Measurements from ENCODE around the gene ADH1A.
"Not testable (repeated sequence)": the region's sequence is repeated elsewhere in the genome, so short reads cannot be mapped to it uniquely, and the experiment has no call there.

ADH1A gene

DNA sequence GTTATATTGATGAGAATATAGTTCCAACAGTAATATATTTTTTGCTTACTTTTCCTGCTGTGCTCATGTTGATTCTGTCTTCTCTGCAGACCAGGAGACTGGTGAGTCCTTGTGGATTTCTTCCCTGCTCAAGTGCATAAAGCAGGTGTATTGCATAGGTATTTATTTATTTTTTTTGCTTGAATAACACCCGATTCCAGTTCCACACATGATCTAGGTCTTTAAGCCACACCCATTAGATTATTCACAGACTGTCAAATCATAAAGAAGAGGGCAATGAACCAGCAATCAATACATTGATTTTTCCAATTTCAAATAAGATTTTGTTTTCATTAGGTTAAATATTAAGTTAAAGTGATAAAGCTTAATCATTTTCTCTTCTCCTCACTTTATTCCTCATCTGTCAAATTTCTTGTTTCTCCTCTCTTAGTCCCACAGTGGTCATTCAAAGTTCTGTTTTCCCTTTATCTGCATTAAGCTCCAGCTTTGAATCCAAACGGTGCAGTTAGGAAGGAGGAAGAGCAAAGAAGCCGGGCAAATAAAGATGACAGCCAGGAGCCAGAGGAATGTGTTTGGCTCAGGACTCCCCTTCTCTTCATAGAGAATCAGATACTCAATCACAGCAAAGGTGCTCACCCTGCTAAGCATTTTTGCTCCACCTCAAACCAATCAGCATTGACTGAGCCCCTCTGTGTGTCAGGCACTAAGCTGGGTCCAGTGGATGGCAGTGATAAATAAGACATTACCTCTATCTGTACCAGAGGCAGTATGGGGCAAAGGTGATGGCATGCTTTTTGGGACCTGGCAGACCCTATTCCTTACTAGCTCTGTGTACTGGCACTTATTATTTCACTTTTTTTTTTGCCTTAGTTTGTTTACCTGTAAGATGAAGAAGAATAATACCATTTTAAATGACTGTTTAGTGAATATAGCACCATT lies at the start of gene ADH1A:
Gene ADH1A, minus strand, starts transcription at position 138 of the 939 bp plus-strand sequence. Its CDS starts 71 bp downstream, at position 67.
- H3K27me3 ChIP-seq (ENCODE audit: insufficient read depth, low read length): no peaks in the 10 kb centered on the region
- no peaks in the 10 kb centered on the region for H3K4me1 ChIP-seq (ENCODE audit: insufficient read depth, low read length)
- no peak within 1 kb of the TSS for H3K4me3 ChIP-seq (ENCODE audit: low read length)
- no peaks in the 10 kb centered on the region for H3K36me3 ChIP-seq (ENCODE audit: insufficient read depth, low read depth, low read length)
- no peak within 1 kb of the TSS for H3K9ac ChIP-seq (ENCODE audit: low read depth, low read length)
- no peak within 1 kb of the TSS for H3K27ac ChIP-seq (ENCODE audit: low read length)
- no peaks in the 10 kb centered on the region; the same call in none of the 2 replicates for H3K9me3 ChIP-seq (ENCODE audit: insufficient read depth, low read depth, low read length)

- Histone ChIP-seq H3K4me3 (ENCODE audit: low read length) (no peak overlapping the region), H3K4me1 (ENCODE audit: insufficient read depth, low read length) (no peaks in the 10 kb centered on the region), H3K36me3 (ENCODE audit: insufficient read depth, low read depth, low read length) (no peaks in the 10 kb centered on the region), H3K27ac (ENCODE audit: low read length) (no peak overlapping the region), H3K9me3 (ENCODE audit: insufficient read depth, low read depth, low read length) (no peaks in the 10 kb centered on the region), H3K27me3 (ENCODE audit: insufficient read depth, low read length) (no peaks in the 10 kb centered on the region), H3K9ac (ENCODE audit: low read depth, low read length) (no peak overlapping the region)
These were observed 48.4 kb upstream of the ADH1A start for GRCh38 chr4:99339172-99339571.

- no peaks in the 10 kb centered on the region for H3K9me3 ChIP-seq (ENCODE audit: insufficient read depth, low read depth, low read length)
- H3K4me3 ChIP-seq (ENCODE audit: low read length): no peak overlapping the region
- no peaks in the 10 kb centered on the region for H3K4me1 ChIP-seq (ENCODE audit: insufficient read depth, low read length)
- H3K9ac ChIP-seq (ENCODE audit: low read depth, low read length): no peak overlapping the region
- no peaks in the 10 kb centered on the region for H3K27me3 ChIP-seq (ENCODE audit: insufficient read depth, low read length)
- H3K27ac ChIP-seq (ENCODE audit: low read length): no peak overlapping the region
- H3K36me3 ChIP-seq (ENCODE audit: insufficient read depth, low read depth, low read length): no peaks in the 10 kb centered on the region
These were observed 45.8 kb upstream of the ADH1A start for GRCh38 chr4:99336553-99336952.

DNA sequence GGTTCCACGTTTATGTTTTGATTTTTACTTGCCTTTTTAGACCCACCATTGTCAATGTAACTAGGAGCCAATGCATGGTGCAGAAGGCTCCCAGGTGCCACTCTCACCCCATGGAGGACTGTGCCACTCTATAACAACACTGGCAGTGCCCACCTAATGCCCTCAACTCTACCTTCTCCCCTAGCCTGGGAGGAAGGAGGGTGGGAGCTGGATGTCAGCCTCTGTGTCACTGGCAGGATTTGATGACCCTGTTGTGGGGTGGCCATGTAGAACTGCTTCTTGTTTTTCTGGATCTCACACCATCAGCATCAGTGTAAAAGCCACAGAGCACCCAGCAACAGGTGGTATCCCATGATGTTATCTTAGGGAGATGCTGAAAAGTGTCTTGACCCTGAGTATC lies 44.1 kb upstream of the ADH1A start:
- H3K4me3 ChIP-seq (ENCODE audit: low read length): no peak overlapping the region
- no peaks in the 10 kb centered on the region for H3K9me3 ChIP-seq (ENCODE audit: insufficient read depth, low read depth, low read length)
- H3K4me1 ChIP-seq (ENCODE audit: insufficient read depth, low read length): no peaks in the 10 kb centered on the region
- no peak overlapping the region for H3K27ac ChIP-seq (ENCODE audit: low read length)
- H3K27me3 ChIP-seq (ENCODE audit: insufficient read depth, low read length): no peaks in the 10 kb centered on the region
- no peaks in the 10 kb centered on the region for H3K36me3 ChIP-seq (ENCODE audit: insufficient read depth, low read depth, low read length)
- H3K9ac ChIP-seq (ENCODE audit: low read depth, low read length): no peak overlapping the region

GRCh38 chr4:99330648-99331047 lies 39.9 kb upstream of the ADH1A start:
- Histone ChIP-seq H3K9ac (ENCODE audit: low read depth, low read length) (no peak overlapping the region), H3K27ac (ENCODE audit: low read length) (no peak overlapping the region), H3K36me3 (ENCODE audit: insufficient read depth, low read depth, low read length) (no peaks in the 10 kb centered on the region), H3K4me3 (ENCODE audit: low read length) (no peak overlapping the region), H3K27me3 (ENCODE audit: insufficient read depth, low read length) (no peaks in the 10 kb centered on the region), H3K4me1 (ENCODE audit: insufficient read depth, low read length) (no peaks in the 10 kb centered on the region), H3K9me3 (ENCODE audit: insufficient read depth, low read depth, low read length) (no peaks in the 10 kb centered on the region; the same call in 1 of the 2 replicates)

GRCh38 chr4:99329876-99330275 lies 39.1 kb upstream of the ADH1A start:
- Histone ChIP-seq H3K4me1 (ENCODE audit: insufficient read depth, low read length) (no peaks in the 10 kb centered on the region), H3K36me3 (ENCODE audit: insufficient read depth, low read depth, low read length) (no peaks in the 10 kb centered on the region), H3K27me3 (ENCODE audit: insufficient read depth, low read length) (no peaks in the 10 kb centered on the region), H3K27ac (ENCODE audit: low read length) (no peak overlapping the region), H3K9ac (ENCODE audit: low read depth, low read length) (no peak overlapping the region), H3K9me3 (ENCODE audit: insufficient read depth, low read depth, low read length) (no peaks in the 10 kb centered on the region; the same call in 1 of the 2 replicates), H3K4me3 (ENCODE audit: low read length) (no peak overlapping the region)

- Histone ChIP-seq H3K9ac (ENCODE audit: low read depth, low read length) (no peak overlapping the region), H3K36me3 (ENCODE audit: insufficient read depth, low read depth, low read length) (no peaks in the 10 kb centered on the region), H3K9me3 (ENCODE audit: insufficient read depth, low read depth, low read length) (no peaks in the 10 kb centered on the region; the same call in 1 of the 2 replicates), H3K27me3 (ENCODE audit: insufficient read depth, low read length) (no peaks in the 10 kb centered on the region), H3K4me3 (ENCODE audit: low read length) (no peak overlapping the region), H3K27ac (ENCODE audit: low read length) (no peak overlapping the region), H3K4me1 (ENCODE audit: insufficient read depth, low read length) (peaks cover 8% of the 10 kb centered on the region; the same call in 1 of the 2 replicates)
These were observed 34.2 kb upstream of the ADH1A start for GRCh38 chr4:99324979-99325378.

GRCh38 chr4:99324361-99324760 lies 33.6 kb upstream of the ADH1A start:
- H3K4me3 ChIP-seq (ENCODE audit: low read length): no peak overlapping the region
- H3K27ac ChIP-seq (ENCODE audit: low read length): no peak overlapping the region
- H3K9me3 ChIP-seq (ENCODE audit: insufficient read depth, low read depth, low read length): no peaks in the 10 kb centered on the region; the same call in 1 of the 2 replicates

DNA sequence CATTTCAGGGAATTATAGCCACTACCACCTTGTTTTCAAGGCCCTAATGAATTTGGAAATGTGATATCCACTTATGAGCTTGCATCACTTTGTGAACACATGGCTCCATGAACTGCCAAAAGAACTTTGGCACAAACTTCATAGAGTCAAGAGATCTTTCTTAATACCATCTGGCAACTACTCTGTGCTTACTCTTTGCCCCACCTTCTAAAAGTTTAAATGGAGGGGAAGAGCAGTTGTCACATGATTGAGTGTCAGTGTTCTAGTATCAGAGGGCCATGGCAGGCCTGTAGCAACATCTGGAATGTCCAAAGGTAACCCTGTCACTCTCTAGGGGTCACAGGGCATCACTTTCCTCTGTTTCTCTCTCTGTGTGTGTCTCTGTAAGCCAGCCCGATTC lies 33.0 kb upstream of the ADH1A start:
- Histone ChIP-seq H3K9ac (ENCODE audit: low read depth, low read length) (no peak overlapping the region), H3K27ac (ENCODE audit: low read length) (no peak overlapping the region), H3K9me3 (ENCODE audit: insufficient read depth, low read depth, low read length) (no peaks in the 10 kb centered on the region; the same call in 1 of the 2 replicates), H3K4me1 (ENCODE audit: insufficient read depth, low read length) (peaks cover 8% of the 10 kb centered on the region; the same call in 1 of the 2 replicates), H3K27me3 (ENCODE audit: insufficient read depth, low read length) (no peaks in the 10 kb centered on the region), H3K4me3 (ENCODE audit: low read length) (no peak overlapping the region), H3K36me3 (ENCODE audit: insufficient read depth, low read depth, low read length) (no peaks in the 10 kb centered on the region)

More at GRCh38 chr4:99324361-99324760, 33.6 kb upstream of the ADH1A start:
- Histone ChIP-seq H3K4me1 (ENCODE audit: insufficient read depth, low read length) (peaks cover 8% of the 10 kb centered on the region; the same call in 1 of the 2 replicates), H3K9ac (ENCODE audit: low read depth, low read length) (no peak overlapping the region), H3K27me3 (ENCODE audit: insufficient read depth, low read length) (no peaks in the 10 kb centered on the region), H3K36me3 (ENCODE audit: insufficient read depth, low read depth, low read length) (no peaks in the 10 kb centered on the region)

- Histone ChIP-seq H3K9me3 (ENCODE audit: insufficient read depth, low read depth, low read length) (no peaks in the 10 kb centered on the region; the same call in 1 of the 2 replicates), H3K4me1 (ENCODE audit: insufficient read depth, low read length) (peaks cover 8% of the 10 kb centered on the region; the same call in 1 of the 2 replicates), H3K9ac (ENCODE audit: low read depth, low read length) (no peak within 1 kb of the TSS), H3K27ac (ENCODE audit: low read length) (no peak within 1 kb of the TSS), H3K36me3 (ENCODE audit: insufficient read depth, low read depth, low read length) (no peaks in the 10 kb centered on the region), H3K27me3 (ENCODE audit: insufficient read depth, low read length) (no peaks in the 10 kb centered on the region), H3K4me3 (ENCODE audit: low read length) (no peak within 1 kb of the TSS)
These were observed 30.7 kb upstream of the ADH1A start, which contains the start of gene ADH1B for GRCh38 chr4:99321241-99322191. TSS of gene ADH1B (minus strand) at chr4:99321401. CDS start at chr4:99321331, 70 bp downstream.

- not testable (repeated sequence) for H3K27me3 ChIP-seq (ENCODE audit: insufficient read depth, low read length); H3K36me3 ChIP-seq (ENCODE audit: insufficient read depth, low read depth, low read length); H3K9me3 ChIP-seq (ENCODE audit: insufficient read depth, low read depth, low read length); H3K27ac ChIP-seq (ENCODE audit: low read length); H3K9ac ChIP-seq (ENCODE audit: low read depth, low read length); H3K4me3 ChIP-seq (ENCODE audit: low read length); H3K4me1 ChIP-seq (ENCODE audit: insufficient read depth, low read length)
These were observed 27.0 kb upstream of the ADH1A start for GRCh38 chr4:99317811-99318210.

All from iPS-20b (cell line).